ENCODE measurements around the gene INTS7.

- TF ChIP-seq CTCF (IDR thresholded peaks at IDR 0.05) (no peak), EP300 (IDR thresholded peaks at IDR 0.05; ENCODE audit: borderline replicate concordance in 1 of 2, low read depth in 1 of 2, low read length in 1 of 2) (no peak), SIN3A (IDR thresholded peaks at IDR 0.05; ENCODE audit: borderline replicate concordance, low read depth, low read length) (no peak), RAD21 (IDR thresholded peaks at IDR 0.05; ENCODE audit: low read length) (no peak)
These were observed 21.7 kb downstream of the INTS7 start for GRCh38 chr1:212013672-212014071.
